Measurements from ENCODE around the gene TFPI2. TPM values are rescaled to one million over a fixed set of nuclear protein-coding genes. Genes with fewer than 3 reads are reported as not detected.

TFPI2 gene
- total RNA-seq, 1 experiment from 2014 or later = not detected

DNA sequence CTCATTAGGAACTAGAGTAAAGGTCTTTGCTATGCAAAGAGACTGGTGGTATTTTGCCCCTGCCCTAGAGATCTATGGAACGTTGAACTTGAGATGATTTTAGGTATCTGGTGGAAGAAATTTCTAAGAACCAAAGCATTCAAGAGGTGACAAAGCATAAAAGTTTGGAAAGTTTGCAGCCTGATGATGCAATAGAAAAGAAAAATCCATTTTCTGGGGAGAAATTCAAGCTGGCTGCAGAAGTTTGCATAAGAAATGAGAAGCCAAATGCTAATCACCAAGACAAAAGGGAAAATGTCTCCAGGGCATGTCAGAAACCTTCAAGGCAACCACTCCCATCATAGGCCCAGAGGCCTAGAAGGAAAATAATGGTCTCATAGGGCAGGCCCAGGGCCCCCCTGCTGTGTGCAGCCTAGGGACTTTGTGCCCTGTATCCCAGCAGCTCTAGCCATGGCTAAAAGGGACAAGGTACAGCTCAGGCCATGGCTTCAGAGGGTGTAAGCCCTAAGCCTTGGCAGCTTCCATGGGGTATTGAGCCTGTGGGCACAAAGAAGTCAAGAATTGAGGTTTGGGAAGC is 16.5 kb downstream of the TFPI2 start:
- Mint-ChIP-seq H3K27me3 (ENCODE audit: insufficient read depth, unreplicated experiment) (no peaks in the 10 kb centered on the region), H3K36me3 (ENCODE audit: insufficient read depth, unreplicated experiment) (no peaks in the 10 kb centered on the region), H3K4me1 (ENCODE audit: low read depth, unreplicated experiment) (no peaks in the 10 kb centered on the region), H3K27ac (ENCODE audit: unreplicated experiment) (no peak overlapping the region), H3K4me3 (ENCODE audit: unreplicated experiment) (no peak overlapping the region), H3K9me3 (ENCODE audit: unreplicated experiment) (peaks cover 10% of the 10 kb centered on the region)
- Histone ChIP-seq H3K4me1 (no peaks in the 10 kb centered on the region), H3K9me3 (peaks cover 2% of the 10 kb centered on the region; the same call in 1 of the 2 replicates), H3K4me3 (ENCODE audit: low read depth, low read length) (no peak overlapping the region), H3K27me3 (replicated peaks; ENCODE audit: control insufficient read depth, insufficient read depth, low read length) (no peaks in the 10 kb centered on the region), H3K36me3 (ENCODE audit: control insufficient read depth, insufficient read depth, low read length) (no peaks in the 10 kb centered on the region)
- no TSS peak for BruUV-seq (replicated peaks)
- intact Hi-C loops (cut with micrococcal nuclease; ENCODE audit: unreplicated experiment) = no loop called here
- ChIA-PET CTCF (no interaction called here), POLR2A (no interaction called here)
- TF ChIP-seq CTCF (IDR thresholded peaks at IDR 0.05; ENCODE audit: insufficient read depth in 1 of 2, low read depth in 1 of 2, low read length in 1 of 2, severe bottlenecking in 1 of 2, unreplicated experiment in 1 of 2) = no peak
- DNase-seq = no peak

DNA sequence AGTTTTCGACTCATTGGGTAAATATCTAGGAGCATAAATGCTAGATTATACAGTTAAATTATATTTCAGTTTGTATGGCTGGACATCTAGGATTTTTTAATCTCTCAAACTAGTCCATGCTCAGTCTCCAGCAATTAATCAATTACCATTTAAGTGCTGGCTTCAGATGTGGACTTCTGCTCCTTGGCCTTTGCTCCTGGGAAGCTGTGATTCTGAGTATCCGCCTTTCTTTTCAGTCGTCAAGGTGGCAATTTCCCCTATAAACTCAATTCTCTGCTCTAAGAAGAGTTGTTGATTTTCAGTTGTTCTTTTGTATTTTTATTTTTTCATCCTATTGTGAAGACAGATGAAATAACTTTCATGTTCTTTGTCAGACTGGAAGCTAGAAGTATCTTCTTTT is 23.7 kb downstream of the TFPI2 start:
- Histone ChIP-seq H3K27me3 (replicated peaks; ENCODE audit: control insufficient read depth, insufficient read depth, low read length) (no peaks in the 10 kb centered on the region), H3K4me1 (no peaks in the 10 kb centered on the region), H3K36me3 (ENCODE audit: control insufficient read depth, insufficient read depth, low read length) (no peaks in the 10 kb centered on the region), H3K9me3 (no peaks in the 10 kb centered on the region), H3K4me3 (ENCODE audit: low read depth, low read length) (no peak overlapping the region)
- Mint-ChIP-seq H3K4me3 (ENCODE audit: unreplicated experiment) (no peak overlapping the region), H3K9me3 (ENCODE audit: unreplicated experiment) (no peaks in the 10 kb centered on the region), H3K4me1 (ENCODE audit: low read depth, unreplicated experiment) (no peaks in the 10 kb centered on the region), H3K27ac (ENCODE audit: unreplicated experiment) (no peak overlapping the region), H3K36me3 (ENCODE audit: insufficient read depth, unreplicated experiment) (no peaks in the 10 kb centered on the region), H3K27me3 (ENCODE audit: insufficient read depth, unreplicated experiment) (peaks cover 14% of the 10 kb centered on the region)
- BruUV-seq (replicated peaks) = no TSS peak
- ChIA-PET POLR2A (no interaction called here), CTCF (no interaction called here)
- DNase-seq = no peak
- intact Hi-C loops (cut with micrococcal nuclease; ENCODE audit: unreplicated experiment) = no loop called here
- no peak for TF ChIP-seq CTCF (IDR thresholded peaks at IDR 0.05; ENCODE audit: insufficient read depth in 1 of 2, low read depth in 1 of 2, low read length in 1 of 2, severe bottlenecking in 1 of 2, unreplicated experiment in 1 of 2)

- H3K4me1 ChIP-seq = no peaks in the 10 kb centered on the region
- H3K4me3 Mint-ChIP-seq (ENCODE audit: unreplicated experiment) = no peak overlapping the region
- no peaks in the 10 kb centered on the region for H3K4me1 Mint-ChIP-seq (ENCODE audit: low read depth, unreplicated experiment)
- no peaks in the 10 kb centered on the region for H3K9me3 ChIP-seq
- no peak overlapping the region for H3K27ac Mint-ChIP-seq (ENCODE audit: unreplicated experiment)
- H3K9me3 Mint-ChIP-seq (ENCODE audit: unreplicated experiment) = no peaks in the 10 kb centered on the region
- H3K27me3 Mint-ChIP-seq (ENCODE audit: insufficient read depth, unreplicated experiment) = peaks cover 17% of the 10 kb centered on the region
- intact Hi-C loops (cut with micrococcal nuclease; ENCODE audit: unreplicated experiment) = no loop called here
- ChIA-PET CTCF (no interaction called here), POLR2A (no interaction called here)
- no peak for TF ChIP-seq CTCF (IDR thresholded peaks at IDR 0.05; ENCODE audit: insufficient read depth in 1 of 2, low read depth in 1 of 2, low read length in 1 of 2, severe bottlenecking in 1 of 2, unreplicated experiment in 1 of 2)
- no TSS peak for BruUV-seq (replicated peaks)
- no peaks in the 10 kb centered on the region for H3K36me3 ChIP-seq (ENCODE audit: control insufficient read depth, insufficient read depth, low read length)
- no peaks in the 10 kb centered on the region for H3K36me3 Mint-ChIP-seq (ENCODE audit: insufficient read depth, unreplicated experiment)
- no peak for DNase-seq
- H3K4me3 ChIP-seq (ENCODE audit: low read depth, low read length) = no peak overlapping the region
- H3K27me3 ChIP-seq (replicated peaks; ENCODE audit: control insufficient read depth, insufficient read depth, low read length) = no peaks in the 10 kb centered on the region; the same call in 1 of the 2 replicates
These were observed 27.9 kb downstream of the TFPI2 start for GRCh38 chr7:93862651-93863050.
